Measurements from ENCODE around the gene FLRT3. TPM values are rescaled to one million over a fixed set of nuclear protein-coding genes. Genes with fewer than 3 reads are reported as not detected.

FLRT3 gene
- total and polyA plus RNA-seq, 9 donors = 4.8 to 30.8 (median 10.1) TPM

- TF ChIP-seq POLR2A (IDR thresholded peaks at IDR 0.05) = no peak
- no peak for TF ChIP-seq EP300 (IDR thresholded peaks at IDR 0.05)
- TF ChIP-seq CTCF (IDR thresholded peaks at IDR 0.05) = no peak
- DNase-seq = no peak
- intact Hi-C loops (cut with DNase I) = no loop called here
Observed at GRCh38 chr20:14383335-14383734, 45.9 kb upstream of the FLRT3 start.

DNA sequence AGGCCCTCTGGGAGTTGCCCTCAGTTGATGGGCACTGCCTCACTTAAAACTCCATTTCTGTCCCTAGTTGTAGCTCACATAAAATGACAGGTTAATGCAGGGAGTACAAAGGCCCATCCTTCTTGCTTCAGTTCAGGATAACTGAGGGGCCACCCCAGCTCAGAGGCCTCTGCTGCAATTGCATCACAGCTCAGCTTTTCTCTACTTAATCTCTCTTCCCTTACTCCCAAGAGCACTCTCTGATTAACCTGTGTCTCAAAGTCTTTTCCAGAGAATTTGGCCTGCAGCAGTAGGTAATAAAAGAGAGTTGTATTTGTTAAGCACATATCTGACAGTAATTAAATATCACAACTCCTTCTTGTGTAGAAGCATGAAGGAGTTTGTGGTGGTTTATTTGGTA lies 40.9 kb upstream of the FLRT3 start:
- no peaks in the 10 kb centered on the region for H3K9me3 ChIP-seq
- no peak for DNase-seq
- no peak overlapping the region for H3K27ac ChIP-seq
- H3K27me3 ChIP-seq = no peaks in the 10 kb centered on the region
- intact Hi-C loops (cut with DNase I) = no loop called here
- no peak overlapping the region for H3K4me3 ChIP-seq
- no peaks in the 10 kb centered on the region for H3K36me3 ChIP-seq
- no peaks in the 10 kb centered on the region for H3K4me1 ChIP-seq (ENCODE audit: insufficient read depth)
- no peak for TF ChIP-seq CTCF (IDR thresholded peaks at IDR 0.05)
- TF ChIP-seq POLR2A (IDR thresholded peaks at IDR 0.05) = no peak

More at GRCh38 chr20:14383335-14383734, 45.9 kb upstream of the FLRT3 start:
- no peak overlapping the region for H3K27ac ChIP-seq
- no peak overlapping the region for H3K4me3 ChIP-seq
- no peaks in the 10 kb centered on the region for H3K27me3 ChIP-seq
- H3K9me3 ChIP-seq = no peaks in the 10 kb centered on the region
- no peaks in the 10 kb centered on the region for H3K36me3 ChIP-seq
- WGBS, 3 donors = 83 to 89% (median 85%) methylated on average over 5 of the region's 5 CpGs
- H3K4me1 ChIP-seq (ENCODE audit: insufficient read depth) = no peaks in the 10 kb centered on the region

- DNase-seq = no peak
- 84 to 94% (median 86%) methylated on average over 4 of the region's 4 CpGs for WGBS, 3 donors
- Histone ChIP-seq H3K4me1 (ENCODE audit: insufficient read depth) (no peaks in the 10 kb centered on the region), H3K36me3 (no peaks in the 10 kb centered on the region), H3K9me3 (no peaks in the 10 kb centered on the region), H3K27ac (no peak overlapping the region), H3K4me3 (no peak overlapping the region), H3K27me3 (no peaks in the 10 kb centered on the region)
- no peak for TF ChIP-seq EP300 (IDR thresholded peaks at IDR 0.05)
- intact Hi-C loops (cut with DNase I) = no loop called here
Observed at GRCh38 chr20:14375416-14375985, 38.1 kb upstream of the FLRT3 start.

GRCh38 chr20:14374196-14374595 lies 36.8 kb upstream of the FLRT3 start:
- Histone ChIP-seq H3K27ac (no peak overlapping the region), H3K36me3 (no peaks in the 10 kb centered on the region), H3K4me1 (ENCODE audit: insufficient read depth) (no peaks in the 10 kb centered on the region), H3K27me3 (no peaks in the 10 kb centered on the region), H3K4me3 (no peak overlapping the region), H3K9me3 (no peaks in the 10 kb centered on the region)
- DNase-seq = no peak
- 81 to 90% (median 90%) methylated on average over 3 of the region's 3 CpGs for WGBS, 3 donors
- intact Hi-C loops (cut with DNase I) = no loop called here
- no peak for TF ChIP-seq CTCF (IDR thresholded peaks at IDR 0.05)
- no peak for TF ChIP-seq POLR2A (IDR thresholded peaks at IDR 0.05)
- no peak for TF ChIP-seq EP300 (IDR thresholded peaks at IDR 0.05)

DNA sequence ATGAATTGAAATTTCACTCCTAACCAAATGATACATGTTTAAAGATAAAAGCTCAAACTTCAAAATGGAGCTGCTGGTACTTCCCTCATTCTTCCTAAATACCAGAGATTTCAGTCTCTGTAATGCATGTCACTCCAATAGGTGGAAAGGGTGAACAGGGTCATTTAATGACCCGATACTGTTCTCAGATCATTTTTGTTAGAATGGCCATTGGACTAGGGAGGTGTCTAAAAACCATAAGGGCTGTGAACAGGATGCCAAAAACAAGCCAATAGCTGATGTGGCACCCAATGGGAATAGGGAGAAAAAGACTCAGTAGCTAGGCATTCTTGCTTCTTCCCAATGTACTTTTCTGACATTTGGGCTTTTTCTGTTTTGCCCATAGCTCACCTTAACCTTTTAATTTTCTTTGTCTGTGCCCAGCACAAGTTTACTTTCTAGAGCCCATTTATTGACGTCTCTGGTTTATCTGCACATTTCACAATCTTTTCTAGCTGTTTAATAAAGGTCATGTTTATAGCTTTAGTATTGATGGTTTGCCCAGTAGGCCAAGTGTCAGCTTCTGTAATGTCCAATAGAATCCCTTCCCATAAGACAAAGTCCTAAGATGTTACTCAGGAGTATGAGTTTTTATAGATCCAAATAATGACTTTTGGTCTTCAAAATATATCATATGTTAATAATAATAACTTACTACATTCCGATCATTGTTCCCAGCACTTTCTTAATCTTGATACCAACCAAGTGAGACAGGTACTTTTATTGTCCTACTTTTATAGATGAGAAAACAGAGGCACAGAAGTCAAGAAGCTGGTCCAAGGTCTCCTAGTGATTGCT lies 24.3 kb upstream of the FLRT3 start:
- Histone ChIP-seq H3K4me1 (ENCODE audit: insufficient read depth) (no peaks in the 10 kb centered on the region), H3K27ac (no peak overlapping the region), H3K36me3 (no peaks in the 10 kb centered on the region), H3K4me3 (no peak overlapping the region), H3K9me3 (no peaks in the 10 kb centered on the region), H3K27me3 (no peaks in the 10 kb centered on the region)
- TF ChIP-seq POLR2A (IDR thresholded peaks at IDR 0.05) (no peak), CTCF (IDR thresholded peaks at IDR 0.05) (no peak), EP300 (IDR thresholded peaks at IDR 0.05) (no peak)
- DNase-seq = no peak
- intact Hi-C loops (cut with DNase I) = no loop called here
- WGBS, 3 donors = 88 to 97% (median 90%) methylated on average over 3 of the region's 3 CpGs

Data from ovary (tissue), 9 donors.